HepG2 (cell line): ENCODE measurements around the gene LHFPL6. TPM values are rescaled to one million over a fixed set of nuclear protein-coding genes. Genes with fewer than 3 reads are reported as not detected.

Source experiments
- ATAC-seq: fragments of 200-7000 bp; cut with Tn5 transposase; 3 replicates; pipeline ENCODE4 v1.9.1; 2020; ENCODE audit warnings: mild to moderate bottlenecking, moderate library complexity
- BruUV-seq: library from RNA; stranded (reverse); fragments of 400-500 nt; replicated peaks from 2 replicates; lab custom pipeline; 2021; lab: Mats Ljungman, UMichigan
- CTCF ChIA-PET: fragments of 300-600 bp; formaldehyde crosslinking; extraction: SDS; loops from one replicate; lab custom pipeline; 2021; ENCODE audit warnings: low total read pairs, inconsistent platforms, low intra/inter-chr PET ratio; lab: Yijun Ruan, JAX
- POLR2A ChIA-PET: fragments of 350-600 bp; sonication (Branson Sonifier 250); formaldehyde crosslinking; loops from one replicate; lab custom pipeline; 2020; ENCODE audit warnings: antibody characterized with exemption, inconsistent platforms; lab: Yijun Ruan, JAX
- DNase-seq: peaks from one replicate; pipeline ENCODE4 v3.0.0-alpha.2; 2015; ENCODE audit warnings: low spot score
- FAIRE-seq: peaks from 3 replicates; lab custom pipeline; 2011; peaks lifted over from hg19 to GRCh38; lab: Jason Lieb, UNC
- H2AFZ ChIP-seq: one replicate; pipeline ENCODE4 v1.6.1; 2011; ENCODE audit warnings: low read length, inconsistent platforms
- H3K27ac ChIP-seq: fragments of 300-600 bp; 3 replicates; pipeline ENCODE4 v1.8.0; 2011; ENCODE audit warnings: mixed run types, mild to moderate bottlenecking, mixed read lengths, low read length, inconsistent platforms; ENCODE audit not compliant: insufficient read depth; ENCODE audit errors: extremely low read length
- H3K27me3 ChIP-seq, 2 experiments: fragments of 200-600 bp in 1 of 2; 2 replicates in 1 of 2; 3 replicates in 1 of 2; pipeline versions ENCODE4 v1.6.0 to v1.8.0; 2011; ENCODE audit warnings: low read length in 2 of 2, mild to moderate bottlenecking in 2 of 2, moderate library complexity in 2 of 2, inconsistent platforms in 1 of 2; ENCODE audit not compliant: insufficient read depth in 2 of 2, control insufficient read depth in 1 of 2
- H3K36me3 ChIP-seq, 2 experiments: fragments of 200-600 bp in 1 of 2; replicated peaks in 1 of 2; 2 replicates in 1 of 2; 3 replicates in 1 of 2; pipeline versions ENCODE4 v1.5.1 to v1.8.0; 2011; ENCODE audit warnings: low read length in 2 of 2, inconsistent platforms in 1 of 2; ENCODE audit not compliant: insufficient read depth in 2 of 2, control insufficient read depth in 1 of 2
- H3K4me1 ChIP-seq: 2 replicates; pipeline ENCODE4 v1.5.1; 2012; ENCODE audit warnings: low read length, inconsistent platforms; ENCODE audit not compliant: insufficient read depth
- H3K4me2 ChIP-seq: 2 replicates; pipeline ENCODE4 v1.6.0; 2011; ENCODE audit warnings: low read depth, low read length, inconsistent platforms
- H3K4me3 ChIP-seq, 3 experiments: fragments of 200-600 bp in 1 of 3; sonication (generic), shearing (Covaris generic) in 1 of 3; replicated peaks in 1 of 3; 2 replicates each; pipeline ENCODE4 v1.5.1; 2011 to 2016; ENCODE audit warnings: low read length in 3 of 3, inconsistent platforms in 2 of 3, low read depth in 2 of 3, mild to moderate bottlenecking in 2 of 3, control low read depth in 1 of 3, mixed read lengths in 1 of 3; ENCODE audit not compliant: insufficient read depth in 1 of 3
- H3K79me2 ChIP-seq: one replicate; pipeline ENCODE4 v1.6.1; 2011; ENCODE audit warnings: low read length, inconsistent platforms; ENCODE audit not compliant: insufficient read depth
- H3K9ac ChIP-seq: 2 replicates; pipeline ENCODE4 v1.6.0; 2011; ENCODE audit warnings: mild to moderate bottlenecking, low read depth, low read length, inconsistent platforms; ENCODE audit not compliant: insufficient read depth
- H3K9me3 ChIP-seq: 2 replicates; pipeline ENCODE4 v1.5.1; 2012; ENCODE audit warnings: mild to moderate bottlenecking, low read length
- H4K20me1 ChIP-seq: 2 replicates; pipeline ENCODE4 v1.6.0; 2011; ENCODE audit warnings: inconsistent platforms, mild to moderate bottlenecking, low read length, moderate library complexity; ENCODE audit not compliant: insufficient read depth
- ATF5 ChIP-seq: sonication (generic); formaldehyde crosslinking; IDR thresholded peaks from 2 replicates; pipeline ENCODE4 v1.4.0; 2020; ENCODE audit warnings: mild to moderate bottlenecking, low read depth, missing genetic modification reagents
- ETV6 ChIP-seq: sonication (generic); formaldehyde crosslinking; conservative IDR thresholded peaks from 2 replicates; pipeline ENCODE4 v1.4.0; 2020; ENCODE audit warnings: missing genetic modification reagents
- HMGA1 ChIP-seq: sonication (generic); formaldehyde crosslinking; conservative IDR thresholded peaks from 2 replicates; pipeline ENCODE4 v1.4.0; 2020; ENCODE audit warnings: missing genetic modification reagents
- HNRNPLL ChIP-seq: fragments of 200-400 bp; formaldehyde crosslinking; IDR thresholded peaks from 2 replicates; pipeline ENCODE4 v1.6.1; 2017; ENCODE audit warnings: mild to moderate bottlenecking, low read depth, low read length; ENCODE audit not compliant: poor library complexity, severe bottlenecking
- MAFF ChIP-seq: IDR thresholded peaks from 2 replicates; pipeline ENCODE4 v1.6.1; 2011; ENCODE audit warnings: low read depth, low read length, improper control_type of control experiment
- MAFK ChIP-seq, 2 experiments: IDR thresholded peaks in 1 of 2; conservative IDR thresholded peaks in 1 of 2; 2 replicates each; pipeline ENCODE4 v1.6.1; 2011; ENCODE audit warnings: improper control_type of control experiment in 2 of 2, low read length in 2 of 2
- TEAD3 ChIP-seq: optimal IDR thresholded peaks from 2 replicates; pipeline ENCODE3; 2016; ENCODE audit warnings: borderline replicate concordance
- TERF1 ChIP-seq: sonication (generic); formaldehyde crosslinking; IDR thresholded peaks from 2 replicates; pipeline ENCODE4 v1.8.0; 2022; ENCODE audit warnings: mild to moderate bottlenecking, missing genetic modification reagents, moderate library complexity
- ZNF282 ChIP-seq: fragments of 450-650 bp; IDR thresholded peaks from 2 replicates; pipeline ENCODE4 v1.6.1; 2018; ENCODE audit not compliant: partially characterized antibody
- ZNF44 ChIP-seq: sonication (generic); formaldehyde crosslinking; IDR thresholded peaks from 2 replicates; pipeline ENCODE4 v1.5.1; 2020; ENCODE audit warnings: mild to moderate bottlenecking, missing genetic modification reagents
- WGBS: methylation state at CpG from one replicate; pipeline ENCODE4 v1.1.6; 2017; ENCODE audit warnings: low lambda C conversion rate; 5-methylcytosine and 5-hydroxymethylcytosine counted together
- in situ Hi-C: cut with HindIII; loops from 2 replicates; pipeline ENCODE4 v1.10.0; 2017; ENCODE audit warnings: low pct_unique_long_range_greater_than_20kb; ENCODE audit not compliant: extremely low pct_ligation_motif_present
- intact Hi-C: fragments of 100-400 bp; cut with micrococcal nuclease; formaldehyde crosslinking; loops from one replicate; pipeline ENCODE4 v1.10.0; 2022; ENCODE audit not compliant: unreplicated experiment
- polyA plus RNA-seq, 8 experiments: library from polyadenylated mRNA; depleted of rRNA in 3 of 8; stranded (reverse) in 7 of 8; unstranded in 1 of 8; fragments of >200 nt; fragmentation: Illumina TruSeq in 4 of 8; extraction: Trizol in 4 of 8; gene quantifications; 2 replicates each; pipeline versions ENCODE4 v1.2.1 to v1.2.3, GENCODE V29; 2011 to 2016; ENCODE audit warnings: low read depth in 4 of 8, missing spikeins in 1 of 8, mixed read lengths in 1 of 8; ENCODE audit not compliant: insufficient read depth in 1 of 8
- total RNA-seq, 5 experiments: library from RNA; depleted of rRNA; stranded (reverse); fragments of >200 nt; fragmentation: Illumina TruSeq; extraction: Trizol; gene quantifications; 2 replicates each; pipeline ENCODE4 v1.2.3, GENCODE V29; 2016; ENCODE audit warnings: low read depth in 1 of 5

Gene LHFPL6
- total and polyA plus RNA-seq, 2 of the 13 experiments (the other 11 are each of a cell fraction or from before 2014, with no cell fraction given), result not detected

GRCh38 chr13:39302820-39303219 lies 300.2 kb downstream of the LHFPL6 start:
- no peaks in the 10 kb centered on the region for H3K79me2 ChIP-seq
- no peak overlapping the region for H2AFZ ChIP-seq
- 2% methylated on average over 3 of the region's 3 CpGs for WGBS
- no peaks in the 10 kb centered on the region for H3K36me3 ChIP-seq
- H3K27me3 ChIP-seq, result no peaks in the 10 kb centered on the region
- H4K20me1 ChIP-seq, result no peaks in the 10 kb centered on the region
- no peak for DNase-seq
- no peak overlapping the region for H3K9ac ChIP-seq
- ATAC-seq, result no peak
- in situ Hi-C loops (no loop called here), intact Hi-C loops (no loop called here)
- H3K9me3 ChIP-seq, result no peaks in the 10 kb centered on the region
- H3K4me2 ChIP-seq, result no peak overlapping the region
- peak; percentile 48; the same call in 1 of the 2 replicates for TF ChIP-seq MAFF
- TF ChIP-seq HMGA1 (CRISPR knock-in tag), result no peak
- TF ChIP-seq TERF1 (CRISPR knock-in tag), result no peak
- TF ChIP-seq ZNF44, result no peak
- TF ChIP-seq MAFK (conservative IDR thresholded peaks at IDR 0.05 in 1 of 2, IDR thresholded peaks at IDR 0.05 in 1 of 2; ENCODE audit: low read length in 2 of 2), result peak; percentile 28 to 65; a peak in 3 of 4 replicates
- no peak for TF ChIP-seq HNRNPLL
- no peak overlapping the region for H3K27ac ChIP-seq
- ChIA-PET CTCF (no interaction called here), POLR2A (no interaction called here)
- FAIRE-seq, result no peak
- H3K4me1 ChIP-seq, result no peaks in the 10 kb centered on the region
- no TSS peak for BruUV-seq
- no peak overlapping the region for H3K4me3 ChIP-seq

- ATAC-seq (no peak), DNase-seq (no peak), FAIRE-seq (no peak)
- Histone ChIP-seq H3K27ac (no peak overlapping the region), H3K4me1 (no peaks in the 10 kb centered on the region), H3K4me2 (no peak overlapping the region), H3K79me2 (no peaks in the 10 kb centered on the region), H3K9me3 (peaks cover 29% of the 10 kb centered on the region), H3K9ac (no peak overlapping the region), H4K20me1 (no peaks in the 10 kb centered on the region), H3K36me3 (no peaks in the 10 kb centered on the region), H2AFZ (no peak overlapping the region), H3K4me3 (no peak overlapping the region), H3K27me3 (no peaks in the 10 kb centered on the region)
- intact Hi-C loops (no loop called here), in situ Hi-C loops (no loop called here)
- no peak for TF ChIP-seq ATF5 (CRISPR knock-in tag)
- TF ChIP-seq ZNF282, result no peak
- TF ChIP-seq ETV6 (CRISPR knock-in tag), result no peak
- no peak for TF ChIP-seq TEAD3 (CRISPR knock-in tag)
- ChIA-PET CTCF (no interaction called here), POLR2A (no interaction called here)
- no TSS peak for BruUV-seq
These were observed 304.0 kb downstream of the LHFPL6 start for GRCh38 chr13:39298951-39299350.
